ENCODE data around the gene THSD7A.
"Not testable (repeated sequence)": the region's sequence is repeated elsewhere in the genome, so short reads cannot be mapped to it uniquely, and the experiment has no call there.

- TF ChIP-seq CTCF (IDR thresholded peaks at IDR 0.05); ZFX (IDR thresholded peaks at IDR 0.05; ENCODE audit: borderline replicate concordance): not testable (repeated sequence)
These were observed 310.0 kb downstream of the THSD7A start for GRCh38 chr7:11521964-11522499.

All from 22Rv1 (cell line).